Brain microvascular endothelial cell (primary cell): ENCODE results near the gene OTUD1.
A peak's percentile ranks its signal among the peaks of the same experiment; 100 is the strongest.

Source experiments
- DNase-seq: peaks from one replicate; pipeline ENCODE4 v3.0.0-alpha.2; 2020
- H3K27ac ChIP-seq: fragments of 250-450 bp; sonication (Bioruptor Pico); 2 replicates; pipeline ENCODE4 v1.5.1; 2020; ENCODE audit warnings: mild to moderate bottlenecking, moderate library complexity
- H3K27me3 ChIP-seq: fragments of 250-450 bp; sonication (Bioruptor Pico); replicated peaks from 2 replicates; pipeline ENCODE4 v1.5.1; 2020; ENCODE audit warnings: mild to moderate bottlenecking
- H3K36me3 ChIP-seq: fragments of 250-450 bp; sonication (Bioruptor Pico); replicated peaks from 2 replicates; pipeline ENCODE4 v1.5.1; 2020; ENCODE audit warnings: mild to moderate bottlenecking
- H3K4me3 ChIP-seq: 2 replicates; pipeline ENCODE4 v1.5.1; 2011; ENCODE audit warnings: low read depth, mild to moderate bottlenecking, control low read depth, low read length, moderate library complexity
- in situ Hi-C: cut with HindIII; loops from 2 replicates; pipeline ENCODE4 v1.10.0; 2017; ENCODE audit warnings: low sequenced_read_pairs, low pct_ligation_motif_present
- TF ChIP-seq, protein P1 (sequence below): IDR thresholded peaks from 2 replicates; pipeline ENCODE4 v1.5.1; 2011; ENCODE audit warnings: low read depth, mild to moderate bottlenecking, moderate library complexity, low read length, control low read depth, inconsistent platforms; ENCODE audit errors: missing control alignments

OTUD1 gene

DNA sequence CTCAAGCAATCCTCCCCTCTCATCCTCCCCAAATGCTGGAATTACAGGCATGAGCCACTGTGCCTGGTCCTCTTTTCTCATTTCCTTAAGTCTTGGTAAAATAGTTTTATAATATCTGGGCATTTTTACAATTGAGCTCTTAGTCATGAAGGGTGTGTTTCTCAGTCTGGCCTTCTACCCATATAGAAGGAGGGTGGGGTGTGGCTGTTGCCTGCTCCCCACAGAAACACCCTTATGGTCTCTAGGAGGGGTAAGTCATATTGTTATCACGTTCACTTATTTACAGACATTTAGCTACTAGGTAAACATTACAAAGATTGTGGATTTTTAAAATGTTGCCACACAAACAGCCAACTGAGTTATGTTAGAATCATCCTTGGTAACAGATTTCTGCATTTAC, 6.7 kb upstream of the OTUD1 start:
- H3K27ac ChIP-seq, result no peak overlapping the region
- in situ Hi-C loops, result no loop called here
- no peak for DNase-seq
- TF ChIP-seq, protein P1, sequence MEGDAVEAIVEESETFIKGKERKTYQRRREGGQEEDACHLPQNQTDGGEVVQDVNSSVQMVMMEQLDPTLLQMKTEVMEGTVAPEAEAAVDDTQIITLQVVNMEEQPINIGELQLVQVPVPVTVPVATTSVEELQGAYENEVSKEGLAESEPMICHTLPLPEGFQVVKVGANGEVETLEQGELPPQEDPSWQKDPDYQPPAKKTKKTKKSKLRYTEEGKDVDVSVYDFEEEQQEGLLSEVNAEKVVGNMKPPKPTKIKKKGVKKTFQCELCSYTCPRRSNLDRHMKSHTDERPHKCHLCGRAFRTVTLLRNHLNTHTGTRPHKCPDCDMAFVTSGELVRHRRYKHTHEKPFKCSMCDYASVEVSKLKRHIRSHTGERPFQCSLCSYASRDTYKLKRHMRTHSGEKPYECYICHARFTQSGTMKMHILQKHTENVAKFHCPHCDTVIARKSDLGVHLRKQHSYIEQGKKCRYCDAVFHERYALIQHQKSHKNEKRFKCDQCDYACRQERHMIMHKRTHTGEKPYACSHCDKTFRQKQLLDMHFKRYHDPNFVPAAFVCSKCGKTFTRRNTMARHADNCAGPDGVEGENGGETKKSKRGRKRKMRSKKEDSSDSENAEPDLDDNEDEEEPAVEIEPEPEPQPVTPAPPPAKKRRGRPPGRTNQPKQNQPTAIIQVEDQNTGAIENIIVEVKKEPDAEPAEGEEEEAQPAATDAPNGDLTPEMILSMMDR, result no peak
- no peak overlapping the region for H3K4me3 ChIP-seq
- no peaks in the 10 kb centered on the region for H3K27me3 ChIP-seq
- no peaks in the 10 kb centered on the region for H3K36me3 ChIP-seq

DNA sequence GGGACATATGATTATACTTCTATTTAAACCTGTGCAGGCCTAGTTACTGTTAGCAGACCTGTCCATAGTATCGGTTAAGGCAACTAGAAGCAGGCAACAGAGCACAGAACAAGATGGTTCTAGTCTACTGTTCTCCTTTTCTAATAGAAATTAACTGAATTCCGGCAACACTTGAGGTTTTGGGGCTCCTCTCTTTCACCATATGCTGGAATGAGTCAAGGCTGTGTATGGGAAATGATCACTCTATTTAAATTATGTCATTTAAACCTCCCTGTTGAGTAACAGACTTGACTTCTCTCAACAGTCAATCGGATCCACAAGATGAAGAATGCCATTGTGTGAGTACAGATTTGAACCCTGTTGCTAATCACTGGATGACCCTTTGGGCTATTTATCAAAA, 6.2 kb upstream of the OTUD1 start:
- Histone ChIP-seq H3K27me3 (no peaks in the 10 kb centered on the region), H3K27ac (no peak overlapping the region), H3K36me3 (no peaks in the 10 kb centered on the region), H3K4me3 (no peak overlapping the region)
- DNase-seq, result no peak
- TF ChIP-seq, protein P1, result no peak
- in situ Hi-C loops, result no loop called here

DNA sequence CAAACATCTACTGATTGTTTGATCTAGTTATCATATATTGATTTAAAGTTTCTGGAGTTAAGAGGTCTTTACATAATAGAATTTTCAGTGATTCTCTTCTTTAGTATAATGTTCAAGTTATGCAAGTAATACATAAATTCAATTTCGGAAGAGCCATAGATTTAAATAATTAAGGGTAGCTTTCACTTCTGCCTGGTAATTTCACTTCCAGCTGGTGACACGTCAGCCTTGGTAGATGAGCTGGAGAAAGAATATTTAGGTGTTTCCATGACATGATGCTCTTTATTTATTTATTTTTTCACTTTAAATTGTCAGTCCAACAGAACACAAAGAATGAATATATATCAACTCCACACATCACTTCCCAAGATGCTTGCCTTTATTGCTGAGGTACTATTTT, 5.2 kb upstream of the OTUD1 start:
- no peak for DNase-seq
- no peaks in the 10 kb centered on the region for H3K27me3 ChIP-seq
- H3K36me3 ChIP-seq, result no peaks in the 10 kb centered on the region
- in situ Hi-C loops, result no loop called here
- no peak overlapping the region for H3K27ac ChIP-seq
- H3K4me3 ChIP-seq, result no peak overlapping the region
- TF ChIP-seq, protein P1, result no peak

DNA sequence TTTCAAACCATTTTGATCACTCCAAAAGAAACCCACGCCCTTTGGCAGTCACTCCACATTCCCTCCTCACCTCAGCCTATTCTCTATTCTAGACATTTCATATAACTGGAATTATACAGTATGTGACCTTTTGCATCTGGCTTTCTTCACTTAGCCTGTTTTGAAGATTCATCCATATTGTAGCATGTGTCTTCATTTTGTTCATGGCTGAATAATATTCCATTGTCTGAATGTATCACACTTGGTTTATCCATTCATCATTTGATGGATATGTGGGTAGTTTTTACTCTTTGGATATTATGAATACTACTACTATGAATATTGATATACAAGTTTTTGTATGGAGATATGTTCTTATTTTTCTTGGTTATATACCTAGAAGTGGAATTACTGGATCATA, 3.5 kb upstream of the OTUD1 start:
- Histone ChIP-seq H3K4me3 (no peak overlapping the region), H3K27me3 (no peaks in the 10 kb centered on the region), H3K27ac (no peak overlapping the region), H3K36me3 (no peaks in the 10 kb centered on the region)
- in situ Hi-C loops, result no loop called here
- TF ChIP-seq, protein P1, result no peak
- DNase-seq, result no peak

DNA sequence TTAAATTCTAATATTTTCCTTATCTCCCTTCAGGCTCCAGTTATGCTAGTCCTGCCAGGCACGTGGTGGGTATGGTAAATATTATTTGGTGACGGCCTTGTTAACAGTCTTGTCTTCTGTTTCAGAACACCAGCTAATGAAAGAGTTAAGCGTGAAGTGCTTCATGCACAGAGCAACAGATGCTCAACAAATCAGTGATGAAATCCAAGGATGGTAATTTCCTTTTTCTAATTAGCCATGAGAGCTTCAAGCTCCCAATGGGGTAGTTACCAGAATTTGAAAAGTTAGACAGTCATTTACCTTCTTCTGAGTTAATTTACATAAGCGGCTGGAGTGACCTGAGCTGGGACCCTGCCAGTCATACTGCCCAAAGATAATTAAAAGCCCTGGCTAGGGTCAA, 1.9 kb upstream of the OTUD1 start:
- DNase-seq, result no peak
- H3K27ac ChIP-seq, result no peak overlapping the region
- no peaks in the 10 kb centered on the region for H3K36me3 ChIP-seq
- in situ Hi-C loops, result no loop called here
- no peak overlapping the region for H3K4me3 ChIP-seq
- TF ChIP-seq, protein P1, result no peak
- H3K27me3 ChIP-seq, result no peaks in the 10 kb centered on the region

DNA sequence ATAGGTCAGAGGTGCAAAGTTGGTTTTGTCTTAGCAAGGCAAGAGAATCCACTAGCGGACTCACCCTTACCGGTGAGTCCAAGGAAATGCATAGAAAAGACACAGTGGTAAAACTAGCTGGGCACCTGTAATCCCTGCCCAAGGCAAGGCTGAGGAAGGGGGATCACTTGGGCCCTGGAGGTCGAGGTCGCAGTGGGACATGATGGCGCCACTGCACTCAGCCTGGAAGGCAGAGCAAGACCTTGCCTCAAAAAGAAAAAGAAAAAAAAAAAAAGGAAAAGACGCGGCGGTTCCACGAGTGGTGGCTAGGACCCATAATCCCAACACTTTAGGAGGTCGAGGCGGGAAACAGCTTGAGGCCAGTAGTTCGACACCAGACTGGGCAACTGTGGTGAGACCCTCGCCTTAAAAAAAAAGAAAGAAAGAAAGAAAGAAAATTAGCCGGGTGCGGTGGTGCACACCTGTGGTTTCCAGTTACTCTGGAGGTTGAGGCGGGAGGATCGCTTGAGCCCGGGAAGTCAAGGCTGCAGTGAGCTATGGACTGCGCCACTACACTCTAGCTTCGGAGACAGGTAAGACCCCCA, 820 bp upstream of the OTUD1 start:
- H3K27ac ChIP-seq, result no peak overlapping the region
- no peaks in the 10 kb centered on the region for H3K27me3 ChIP-seq
- DNase-seq, result no peak
- H3K4me3 ChIP-seq, result peak overlapping the region; percentile 68
- in situ Hi-C loops, result no loop called here
- TF ChIP-seq, protein P1, result no peak
- no peaks in the 10 kb centered on the region for H3K36me3 ChIP-seq
